Activated CD4-positive, alpha-beta memory T cell treated with anti-CD3 and anti-CD28 coated beads, Interleukin-2, amount 10 ng/mL, durations not matched to agents 7 days and 5 days (primary cell): ENCODE results near the gene WDR18. TPM values are rescaled to one million over a fixed set of nuclear protein-coding genes. Genes with fewer than 3 reads are reported as not detected.

Experiments used
- total RNA-seq, 2 experiments: library from RNA; stranded (reverse); gene quantifications; one replicate each; pipeline ENCODE4 v1.2.3, GENCODE V29; 2021

The WDR18 gene
- total RNA-seq, 2 experiments from 2014 or later, result 42.0 to 44.3 TPM

Other genes with a start within 250 kb of the WDR18 start
- not detected for gene MISP, start 233.2 kb upstream of the WDR18 start, total RNA-seq
- 100 to 1,000 TPM; 385 to 406 TPM for gene PTBP1, start 186.9 kb upstream of the WDR18 start, total RNA-seq
- gene PLPPR3, start 162.4 kb upstream of the WDR18 start, total RNA-seq, result not detected
- not detected for gene AZU1, start 156.5 kb upstream of the WDR18 start, total RNA-seq
- gene PRTN3, start 143.3 kb upstream of the WDR18 start, total RNA-seq, result not detected
- not detected for gene ELANE, start 132.0 kb upstream of the WDR18 start, total RNA-seq
- gene CFD, start 124.7 kb upstream of the WDR18 start, total RNA-seq, result 1 to 10 TPM in 1 of 2 experiments, under 1 TPM in 1; 0.78 to 1.6 TPM
- 10 to 100 TPM; 62.2 to 64.0 TPM for gene MED16, start 91.2 kb upstream of the WDR18 start, total RNA-seq
- not detected for gene RNU6-9, start 90.9 kb upstream of the WDR18 start, total RNA-seq
- gene R3HDM4, start 71.1 kb upstream of the WDR18 start, total RNA-seq, result 100 to 1,000 TPM; 111 to 116 TPM
- 1 to 10 TPM; 1.8 to 2.3 TPM for gene KISS1R, start 67.0 kb upstream of the WDR18 start, total RNA-seq
- gene ARID3A, start 58.3 kb upstream of the WDR18 start, total RNA-seq, result 10 to 100 TPM; 32.4 to 34.0 TPM
- under 1 TPM in 1 of 2 experiments, not detected in 1; 0.08 TPM for gene GRIN3B, start 16.1 kb downstream of the WDR18 start, total RNA-seq
- 100 to 1,000 TPM; 181 TPM for gene TMEM259, start 36.8 kb downstream of the WDR18 start, total RNA-seq
- gene RNU6-2, start 37.2 kb downstream of the WDR18 start, total RNA-seq, result not detected
- gene CNN2, start 42.3 kb downstream of the WDR18 start, total RNA-seq, result 100 to 1,000 TPM; 513 to 519 TPM
- 10 to 100 TPM; 92.7 to 95.1 TPM for gene ABCA7, start 55.8 kb downstream of the WDR18 start, total RNA-seq
- gene ARHGAP45, start 82.8 kb downstream of the WDR18 start, total RNA-seq, result 100 to 1,000 TPM; 419 to 437 TPM
- gene POLR2E, start 111.0 kb downstream of the WDR18 start, total RNA-seq, result 100 to 1,000 TPM; 116 to 120 TPM
- 100 to 1,000 TPM; 141 to 148 TPM for gene GPX4, start 119.6 kb downstream of the WDR18 start, total RNA-seq
- gene SBNO2, start 189.9 kb downstream of the WDR18 start, total RNA-seq, result 10 to 100 TPM; 94.4 to 98.2 TPM
- gene STK11, start 221.4 kb downstream of the WDR18 start, total RNA-seq, result 10 to 100 TPM; 84.2 to 85.1 TPM